A204.1 (cell line): Measurements from ENCODE around the gene ANKRD22.
"Not testable (repeated sequence)": the region's sequence is repeated elsewhere in the genome, so short reads cannot be mapped to it uniquely, and the experiment has no call there.

Experiments
- FAIRE-seq: peaks from 2 replicates; lab custom pipeline; 2012; peaks lifted over from hg19 to GRCh38; lab: Jason Lieb, UNC

The ANKRD22 gene

DNA sequence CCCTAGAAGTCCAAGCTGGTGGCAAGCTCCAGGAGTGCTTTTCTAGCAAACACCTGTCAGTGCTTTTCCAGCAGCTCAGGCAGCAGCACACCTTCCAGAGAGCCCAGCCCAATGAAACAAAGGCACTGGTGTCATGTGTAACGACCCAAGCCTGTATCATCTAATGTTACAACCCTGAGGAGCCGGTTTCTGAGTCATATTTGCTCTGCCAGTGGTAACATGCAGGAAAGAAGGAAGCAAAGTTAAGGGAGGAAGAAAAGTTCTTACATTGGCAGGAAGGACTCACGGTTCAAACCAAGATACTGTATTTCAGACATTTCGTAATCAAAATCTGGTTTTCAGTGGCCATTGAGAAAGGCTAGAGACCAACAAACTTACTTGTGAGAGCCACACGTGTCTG lies at the start of gene ANKRD22:
TSS of gene ANKRD22 (minus strand) at position 139 of the 400 bp plus-strand sequence. CDS start 237 bp downstream, outside the sequence.
- no peak for FAIRE-seq

DNA sequence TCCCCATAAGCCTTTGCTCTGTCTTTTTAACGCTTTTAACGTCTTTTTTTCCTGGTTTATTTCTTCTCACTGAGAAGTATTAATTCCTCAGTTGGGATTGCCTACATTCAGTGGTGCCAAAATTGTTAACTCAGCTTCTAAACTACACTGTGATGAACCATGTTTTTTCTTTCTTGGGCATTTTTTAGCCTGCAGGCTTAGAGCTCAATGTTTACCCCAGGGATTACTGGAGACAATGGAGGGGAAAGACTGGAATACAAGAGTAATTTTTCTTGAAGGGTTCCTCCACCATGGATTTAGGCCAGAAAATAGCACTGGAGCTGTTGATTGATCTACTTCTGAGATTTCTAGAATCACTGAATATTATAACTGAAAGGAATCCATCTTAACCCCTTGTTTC lies 48.2 kb upstream of the ANKRD22 start:
- FAIRE-seq = no peak

GRCh38 chr10:88898727-88899126 lies 47.1 kb upstream of the ANKRD22 start:
- FAIRE-seq = no peak

- no peak for FAIRE-seq
Observed at GRCh38 chr10:88896994-88897853, 45.6 kb upstream of the ANKRD22 start.

GRCh38 chr10:88896372-88896993 lies 44.8 kb upstream of the ANKRD22 start:
- no peak for FAIRE-seq

- FAIRE-seq = no peak
Observed at GRCh38 chr10:88895250-88895649, 43.6 kb upstream of the ANKRD22 start.

GRCh38 chr10:88893611-88894010 lies 42.0 kb upstream of the ANKRD22 start:
- no peak for FAIRE-seq

DNA sequence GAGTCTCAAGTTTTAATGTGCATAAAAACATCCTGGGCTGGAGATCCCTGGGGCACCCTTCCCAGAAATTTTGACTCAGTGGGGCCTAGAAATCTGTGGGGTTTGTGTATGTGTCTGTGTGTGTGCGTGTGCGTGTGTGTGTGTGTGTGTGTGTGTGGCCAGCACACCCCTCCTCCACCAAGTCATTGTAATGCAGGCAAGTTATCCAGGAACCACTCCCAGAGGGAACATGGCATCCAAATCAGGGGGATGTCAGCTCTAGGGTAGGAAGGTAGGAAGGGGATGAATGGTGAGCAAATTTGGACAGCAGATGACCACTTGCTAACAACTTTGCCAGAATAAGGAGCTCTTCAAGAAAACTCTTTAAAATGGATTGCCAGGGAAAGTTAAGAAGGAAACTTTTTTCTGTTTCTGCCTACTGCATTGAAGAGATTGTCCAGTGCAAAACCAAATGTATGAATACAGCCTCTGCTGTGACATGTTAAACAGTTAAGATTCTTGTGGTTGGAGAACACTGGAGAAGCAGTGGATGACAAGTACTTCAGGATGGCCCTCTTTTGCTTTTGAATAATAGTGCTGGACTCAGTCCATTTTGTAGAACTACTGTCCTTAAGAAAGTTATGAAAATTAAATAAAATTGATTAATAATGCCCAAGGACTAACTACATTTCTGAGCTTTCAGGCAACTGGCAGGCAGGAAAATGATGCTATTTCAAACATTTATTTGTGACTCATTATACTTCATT lies 40.8 kb upstream of the ANKRD22 start:
- no peak for FAIRE-seq

- peak; percentile 52 for FAIRE-seq
Observed at GRCh38 chr10:88890681-88891381, 39.2 kb upstream of the ANKRD22 start.

DNA sequence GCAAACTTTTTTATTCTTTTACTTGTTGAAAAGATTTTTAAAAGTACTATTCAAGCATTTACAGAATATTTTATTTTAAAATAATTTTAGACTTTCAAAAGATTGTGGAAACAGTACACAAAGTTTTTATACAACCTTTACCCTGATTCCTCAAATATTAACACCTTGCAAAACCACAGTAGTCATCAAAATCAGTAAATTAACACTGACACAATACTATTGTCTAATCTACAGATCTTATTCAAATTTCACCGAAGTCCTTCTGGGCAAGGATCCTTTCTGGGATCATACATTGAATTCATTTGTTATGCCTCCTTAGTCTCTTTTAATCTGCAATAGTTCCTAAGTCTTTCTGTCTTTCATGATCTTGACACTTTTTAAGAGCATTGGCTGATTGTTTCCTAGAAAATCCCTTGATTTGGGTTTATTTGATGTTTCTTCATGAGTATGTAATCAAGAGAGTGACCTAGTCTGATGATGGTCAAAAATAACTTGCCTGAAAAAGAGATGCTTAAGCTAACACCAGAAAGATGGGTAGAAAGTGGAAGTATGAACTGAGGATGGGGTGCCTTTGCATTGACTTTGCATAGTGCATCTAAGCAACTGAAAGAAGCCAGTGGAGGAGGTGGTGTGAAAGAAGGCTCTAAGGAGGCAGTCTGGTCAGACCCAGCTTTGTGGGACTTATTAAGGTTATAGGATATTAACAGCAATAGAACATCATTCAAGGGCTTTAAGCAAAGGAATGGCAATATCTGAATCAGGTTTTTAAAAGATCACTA lies 38.1 kb upstream of the ANKRD22 start:
- no peak for FAIRE-seq

- FAIRE-seq = peak; percentile 62
Observed at GRCh38 chr10:88888810-88889445, 37.3 kb upstream of the ANKRD22 start.

DNA sequence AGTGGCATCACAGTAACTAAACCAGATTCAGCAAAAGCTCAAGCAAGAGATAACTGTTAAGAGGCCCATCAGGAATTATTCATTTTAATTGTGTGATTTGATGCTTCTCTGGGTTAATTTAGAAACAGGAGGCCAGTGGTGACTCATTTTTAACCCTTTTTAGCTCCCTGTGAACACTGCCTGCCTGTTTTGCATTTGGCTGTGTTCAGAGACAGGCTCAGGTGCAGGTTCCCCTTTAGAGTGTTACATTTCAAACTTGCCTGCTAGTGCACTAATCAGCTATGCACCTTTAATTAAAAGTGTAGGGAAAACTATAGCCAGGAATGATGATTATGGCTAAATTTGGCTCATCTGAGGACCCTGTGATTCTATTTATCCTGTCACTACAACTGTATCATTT lies 34.9 kb upstream of the ANKRD22 start:
- FAIRE-seq = no peak

GRCh38 chr10:88883448-88883809 lies 31.8 kb upstream of the ANKRD22 start:
- no peak for FAIRE-seq

- not testable (repeated sequence) for FAIRE-seq
Observed at GRCh38 chr10:88882646-88883447, 31.2 kb upstream of the ANKRD22 start.

GRCh38 chr10:88881922-88882645 lies 30.4 kb upstream of the ANKRD22 start:
- FAIRE-seq = no peak

DNA sequence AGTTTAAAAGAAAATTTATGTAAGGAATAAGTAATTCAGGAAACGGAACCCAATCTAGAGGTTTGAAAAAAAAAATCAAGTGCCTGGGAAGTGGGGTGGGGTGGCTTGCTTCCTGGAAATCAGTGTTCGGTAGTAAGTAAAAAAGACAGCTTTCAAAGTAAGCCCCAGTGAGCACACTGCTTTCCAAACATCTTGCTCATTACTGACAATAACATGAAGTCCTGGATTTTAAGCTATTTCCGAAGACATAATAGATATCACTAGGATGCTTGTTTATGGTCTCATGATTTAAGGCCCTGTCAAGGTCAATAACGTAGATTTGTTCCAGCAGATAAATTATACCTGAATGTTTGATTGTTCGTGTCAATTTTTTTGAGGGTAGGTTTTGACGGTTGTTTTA lies 29.7 kb upstream of the ANKRD22 start:
- no peak for FAIRE-seq

GRCh38 chr10:88880282-88881076 lies 28.8 kb upstream of the ANKRD22 start:
- no peak for FAIRE-seq

DNA sequence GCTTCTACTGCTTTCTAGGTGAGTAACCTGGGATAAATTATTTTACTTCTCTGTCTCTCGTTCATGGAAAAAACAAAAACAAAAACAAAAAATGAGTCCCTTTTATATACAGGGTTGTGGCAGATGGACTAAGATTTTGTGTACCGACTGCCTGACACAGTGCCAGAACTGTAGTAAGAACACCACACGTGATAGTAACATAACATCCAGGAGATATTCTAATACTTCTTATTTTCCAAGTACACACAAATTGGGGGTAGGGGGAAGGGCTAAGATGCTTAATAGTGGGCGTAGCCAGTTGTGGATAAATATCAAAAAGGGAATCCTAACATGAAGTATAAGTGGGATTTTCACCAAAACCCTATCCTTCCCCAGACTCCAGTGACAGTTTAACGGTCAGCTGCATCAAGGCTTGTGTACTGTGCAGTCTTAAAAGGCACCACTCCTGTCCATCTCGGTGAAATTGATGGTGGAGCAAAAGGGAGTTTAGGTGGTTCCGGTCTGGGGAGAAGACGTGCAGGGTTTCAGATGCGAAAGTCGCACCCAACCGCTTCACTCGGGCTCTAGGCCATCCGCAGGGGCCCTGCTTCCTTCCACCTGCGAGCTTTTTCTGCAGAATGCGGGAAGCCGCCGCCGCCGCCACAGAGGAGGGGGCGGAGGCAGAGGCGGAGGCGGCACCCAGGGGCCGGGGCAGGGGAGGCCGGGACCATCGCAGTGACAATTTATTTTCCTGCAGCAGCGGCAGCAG lies 28.1 kb upstream of the ANKRD22 start, which contains the start of gene STAMBPL1:
TSS of gene STAMBPL1 (plus strand) at position 712 of the 748 bp plus-strand sequence. CDS start 21,464 bp downstream, outside the sequence.
- no peak for FAIRE-seq
